Ishikawa (cell line): Measurements from ENCODE around the gene PPFIBP2.

ENCODE experiments used
- EP300 ChIP-seq: IDR thresholded peaks from 2 replicates; pipeline ENCODE4 v1.6.1; 2012; ENCODE audit warnings: borderline replicate concordance
- FOXM1 ChIP-seq: IDR thresholded peaks from 2 replicates; pipeline ENCODE4 v1.6.1; 2012; ENCODE audit warnings: low read depth, borderline replicate concordance
- TF ChIP-seq, protein P1 (sequence below): IDR thresholded peaks from 2 replicates; pipeline ENCODE4 v1.6.1; 2012
- TF ChIP-seq, protein P2 (sequence below): IDR thresholded peaks from 2 replicates; pipeline ENCODE4 v1.6.1; 2012

DNA sequence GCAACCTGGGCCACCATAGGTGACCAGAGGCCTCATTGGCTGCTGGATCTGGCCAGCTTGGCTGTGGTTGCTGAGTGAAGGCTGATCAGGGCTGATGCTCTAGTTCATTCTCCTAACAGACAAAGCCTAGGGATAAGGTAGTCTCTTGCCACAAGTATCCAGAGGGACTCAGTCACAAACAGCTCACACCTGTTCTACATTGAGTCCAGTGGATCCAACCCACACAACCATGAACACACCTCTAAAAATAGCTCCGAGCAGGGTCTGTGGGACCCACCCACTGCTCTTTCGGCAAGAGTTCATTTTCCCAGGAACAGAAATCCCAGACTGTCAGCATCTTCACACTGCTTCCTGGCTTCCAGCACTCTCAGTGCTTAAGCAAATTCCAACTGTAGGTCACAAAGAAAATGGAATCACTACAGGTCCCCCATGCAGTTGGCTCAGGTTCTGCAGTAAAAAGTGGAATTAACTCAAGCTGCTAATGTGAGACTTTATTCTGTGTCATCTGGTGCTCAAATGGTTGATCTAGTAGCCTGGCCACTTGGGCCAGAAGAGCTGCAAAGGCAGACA, 67.3 kb downstream of the PPFIBP2 start:
- TF ChIP-seq EP300 (no peak), FOXM1 (no peak)
- TF ChIP-seq, protein P1, sequence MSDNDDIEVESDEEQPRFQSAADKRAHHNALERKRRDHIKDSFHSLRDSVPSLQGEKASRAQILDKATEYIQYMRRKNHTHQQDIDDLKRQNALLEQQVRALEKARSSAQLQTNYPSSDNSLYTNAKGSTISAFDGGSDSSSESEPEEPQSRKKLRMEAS, result no peak
- TF ChIP-seq, protein P2, sequence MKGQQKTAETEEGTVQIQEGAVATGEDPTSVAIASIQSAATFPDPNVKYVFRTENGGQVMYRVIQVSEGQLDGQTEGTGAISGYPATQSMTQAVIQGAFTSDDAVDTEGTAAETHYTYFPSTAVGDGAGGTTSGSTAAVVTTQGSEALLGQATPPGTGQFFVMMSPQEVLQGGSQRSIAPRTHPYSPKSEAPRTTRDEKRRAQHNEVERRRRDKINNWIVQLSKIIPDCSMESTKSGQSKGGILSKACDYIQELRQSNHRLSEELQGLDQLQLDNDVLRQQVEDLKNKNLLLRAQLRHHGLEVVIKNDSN, result no peak
